Stimulated activated CD4-positive, alpha-beta T cell treated with anti-CD3 and anti-CD28 coated beads, Interleukin-15, amount 100 ng/mL, for 48 hours (primary cell): ENCODE data around the gene GRAMD1C.
"Not testable (repeated sequence)": the region's sequence is repeated elsewhere in the genome, so short reads cannot be mapped to it uniquely, and the experiment has no call there.

Experiments used
- DNase-seq, 2 donors: peaks; one replicate each; pipeline ENCODE4 v3.0.0-alpha.2; 2020; ENCODE audit warnings: low read depth in 2 of 2

Gene GRAMD1C

GRCh38 chr3:113838631-113839209 is at the start of gene GRAMD1C:
TSS of gene GRAMD1C (plus strand) at chr3:113838788. CDS start at chr3:113838910, 122 bp downstream.
- peak; percentile 69 to 80 for DNase-seq

GRCh38 chr3:113791381-113791780 is 47.2 kb upstream of the GRAMD1C start:
- no peak for DNase-seq

DNA sequence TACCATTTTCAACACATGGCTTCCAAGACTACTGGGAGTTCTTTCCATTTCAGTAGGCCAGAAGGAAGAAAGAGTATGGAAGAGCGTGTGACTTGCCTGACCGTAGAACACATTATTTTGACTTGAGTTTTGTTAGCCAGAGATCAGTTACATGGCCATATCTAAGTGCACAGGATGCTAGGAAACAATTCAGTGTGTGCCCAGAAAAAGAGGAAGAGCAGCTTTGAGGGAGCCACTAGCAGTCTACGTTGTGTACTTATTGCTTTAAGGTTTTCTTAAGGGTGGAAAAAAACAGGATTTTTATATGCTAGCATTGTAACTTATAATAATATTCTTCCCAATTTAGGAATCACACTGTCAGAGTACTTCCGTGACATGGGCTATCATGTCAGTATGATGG is 44.1 kb upstream of the GRAMD1C start:
- DNase-seq = no peak

- no peak for DNase-seq
These were observed 42.9 kb upstream of the GRAMD1C start for GRCh38 chr3:113795693-113796092.

DNA sequence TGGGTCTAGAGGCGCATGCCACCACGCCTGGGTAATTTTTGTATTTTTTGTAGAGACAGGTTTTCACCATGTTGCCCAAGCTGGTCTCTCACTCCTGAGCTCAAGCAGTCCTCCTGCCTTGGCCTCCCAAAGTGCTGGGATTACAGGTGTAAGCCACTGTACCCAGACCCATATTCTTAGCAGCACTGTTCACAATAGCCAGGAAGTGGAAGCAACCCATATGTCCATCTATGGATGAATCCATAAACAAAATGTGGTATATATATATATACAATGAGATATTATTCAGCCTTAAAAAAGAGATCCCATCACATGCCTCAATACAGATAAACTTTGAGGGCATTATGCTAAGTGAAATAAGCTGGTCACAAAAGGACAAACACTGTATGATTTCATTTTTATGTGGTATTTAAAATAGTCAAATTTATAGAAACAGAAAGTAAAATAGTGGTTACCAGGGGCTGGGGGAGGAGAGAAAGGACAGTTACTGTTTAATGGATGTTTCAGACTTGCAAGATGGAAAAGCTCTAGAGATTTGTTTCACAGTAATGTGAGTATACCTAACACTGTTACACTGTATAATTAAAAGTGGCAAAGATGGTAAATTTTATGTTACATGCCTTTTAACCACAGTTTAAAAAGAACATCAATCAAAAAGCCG is 35.7 kb upstream of the GRAMD1C start:
- DNase-seq = no peak

DNA sequence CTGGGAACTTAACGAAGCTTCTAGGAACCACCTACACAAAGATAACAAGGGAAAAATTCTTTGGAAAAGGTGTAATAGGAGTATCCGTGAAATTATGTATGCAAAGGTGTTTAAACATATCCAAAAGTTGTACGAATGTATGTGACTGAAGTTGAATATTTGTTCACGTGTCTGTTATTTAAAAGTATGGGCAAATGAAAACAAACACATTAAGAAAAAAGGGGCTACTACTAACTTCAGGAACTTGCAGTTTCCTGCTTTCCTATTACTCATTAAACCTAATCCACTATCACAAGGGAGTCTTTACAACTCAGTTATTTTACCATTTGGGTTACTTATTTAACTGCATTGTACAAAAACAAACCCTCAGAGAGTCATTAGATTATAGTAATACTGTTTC is 33.9 kb upstream of the GRAMD1C start:
- no peak for DNase-seq

- DNase-seq = no peak
These were observed 33.3 kb upstream of the GRAMD1C start for GRCh38 chr3:113805249-113805648.

DNA sequence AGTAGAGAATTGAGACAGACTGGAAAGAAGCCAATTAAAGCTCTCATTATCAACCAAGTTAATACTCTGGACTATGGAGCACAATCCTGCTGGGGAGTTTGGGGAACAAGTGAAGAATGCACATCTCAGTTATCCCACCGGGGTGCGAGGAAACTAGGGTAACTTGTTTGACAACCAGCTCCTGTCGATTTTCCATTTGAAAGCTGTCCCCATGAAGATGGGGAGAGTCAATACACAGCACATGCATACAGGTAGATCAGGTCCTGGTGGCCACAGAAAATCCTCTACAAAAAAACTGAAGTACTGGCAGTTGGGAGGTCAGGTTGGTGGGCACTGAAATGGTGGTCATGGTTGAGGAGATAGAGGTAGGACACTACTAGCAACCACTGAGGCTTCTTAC is 25.7 kb upstream of the GRAMD1C start:
- DNase-seq = no peak

DNA sequence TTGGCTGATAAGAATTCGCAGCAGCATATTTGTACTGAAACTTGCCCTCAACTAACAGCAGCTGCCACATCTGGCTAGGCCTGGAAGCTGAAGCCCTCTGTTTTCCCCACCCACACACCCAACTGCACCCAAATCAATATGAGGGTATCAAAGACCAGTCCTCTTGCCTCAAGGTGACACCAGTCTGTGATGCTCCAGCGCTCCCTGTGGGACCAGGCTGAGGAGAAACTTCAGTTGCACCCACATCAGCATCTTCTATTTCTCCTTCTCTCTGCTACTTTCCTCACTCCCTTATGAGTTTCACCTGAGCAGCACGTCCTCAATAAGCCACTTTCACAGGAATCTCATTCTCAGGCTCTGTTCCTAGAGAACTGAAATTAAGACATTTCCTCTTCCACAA is 18.7 kb upstream of the GRAMD1C start:
- no peak for DNase-seq

DNA sequence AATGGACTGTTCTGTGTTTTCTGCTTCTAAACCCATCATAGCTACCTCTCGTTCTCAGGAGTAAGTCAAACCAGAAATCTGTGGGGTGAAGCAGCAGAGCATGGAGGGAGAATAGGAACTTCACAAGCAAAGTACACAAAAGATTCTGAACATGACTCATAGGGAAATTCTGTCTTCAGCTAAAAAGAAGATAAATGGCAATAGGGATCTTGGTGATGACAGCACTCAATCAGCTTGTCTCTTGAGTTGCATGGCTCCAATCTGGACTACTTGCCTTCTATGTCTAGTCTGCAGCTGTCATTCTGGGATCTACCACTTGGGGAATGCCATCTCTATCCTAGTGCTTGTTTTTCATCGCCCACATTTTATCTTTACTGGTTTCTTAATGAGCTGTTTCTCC is 13.5 kb upstream of the GRAMD1C start:
- no peak for DNase-seq

DNA sequence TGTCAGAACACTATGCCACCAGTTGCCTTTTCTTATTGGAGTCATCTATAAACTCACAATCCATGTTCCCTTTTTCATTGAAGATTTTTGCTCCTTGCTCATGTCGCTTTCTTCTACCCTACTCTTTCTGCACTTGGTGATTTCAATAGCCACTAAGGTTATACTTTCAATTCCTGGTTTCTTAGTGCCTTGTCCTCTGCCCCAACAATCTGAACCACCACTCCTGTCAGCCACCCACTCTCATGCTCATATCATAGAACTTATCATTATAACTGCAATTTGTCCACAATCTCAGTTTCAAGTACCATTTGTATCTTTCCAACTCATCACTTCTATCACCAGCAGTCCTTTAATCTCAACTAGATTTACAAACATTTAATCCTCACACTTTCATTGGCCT is 10.0 kb upstream of the GRAMD1C start:
- DNase-seq = no peak

GRCh38 chr3:113829576-113830354 is 8.8 kb upstream of the GRAMD1C start:
- DNase-seq = no peak

- no peak for DNase-seq
These were observed 7.6 kb upstream of the GRAMD1C start for GRCh38 chr3:113831103-113831355.

DNA sequence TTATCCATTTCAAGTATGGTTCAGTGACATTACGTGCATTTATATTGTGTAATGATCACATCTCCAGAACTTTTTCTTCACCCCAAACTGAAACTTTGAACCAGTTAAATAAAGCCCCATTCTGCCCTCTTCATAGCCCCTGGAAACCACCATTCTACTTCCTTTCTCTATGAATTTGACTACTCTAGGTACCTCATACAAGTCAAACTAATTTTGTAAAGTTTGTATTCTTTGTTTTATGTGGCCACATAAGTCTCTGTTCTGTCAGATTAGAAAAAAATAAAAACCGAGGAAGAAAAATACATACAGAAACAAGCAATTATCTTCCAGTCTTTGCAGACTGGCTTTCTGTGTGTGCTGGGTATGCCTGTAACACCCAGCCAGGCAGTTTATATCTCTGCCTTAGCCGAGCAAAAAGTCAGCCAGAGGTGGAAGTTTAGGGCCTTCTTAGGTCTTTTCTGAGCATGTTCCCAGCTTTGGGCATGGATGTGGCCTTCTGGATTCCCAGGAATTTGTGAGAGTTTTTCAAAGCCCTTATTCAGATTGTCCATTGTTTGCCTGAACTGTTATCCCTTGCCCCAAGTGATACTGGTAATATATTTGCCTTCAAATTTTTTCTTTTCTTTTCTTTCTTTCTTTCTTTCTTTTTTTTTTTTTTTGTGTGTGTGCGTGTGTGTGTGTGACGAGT is 6.0 kb upstream of the GRAMD1C start:
- no peak for DNase-seq

DNA sequence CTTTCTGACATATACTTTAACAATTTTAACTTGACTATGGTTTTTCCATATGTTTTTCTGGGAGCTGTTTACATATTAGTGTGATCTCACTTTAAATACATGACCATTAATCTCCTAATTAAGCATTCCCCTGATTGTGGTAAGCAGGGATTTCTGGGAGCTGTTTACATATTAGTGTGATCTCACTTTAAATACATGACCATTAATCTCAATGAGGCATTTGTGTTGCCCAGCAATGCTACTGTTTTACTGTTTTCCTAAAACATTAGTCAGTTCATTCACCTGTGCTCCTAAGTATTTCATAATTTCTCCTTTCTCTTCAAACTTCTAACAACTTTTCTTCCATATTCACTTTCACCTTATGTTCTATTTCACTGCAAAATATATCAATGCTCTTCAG is 3.6 kb upstream of the GRAMD1C start:
- no peak for DNase-seq

DNA sequence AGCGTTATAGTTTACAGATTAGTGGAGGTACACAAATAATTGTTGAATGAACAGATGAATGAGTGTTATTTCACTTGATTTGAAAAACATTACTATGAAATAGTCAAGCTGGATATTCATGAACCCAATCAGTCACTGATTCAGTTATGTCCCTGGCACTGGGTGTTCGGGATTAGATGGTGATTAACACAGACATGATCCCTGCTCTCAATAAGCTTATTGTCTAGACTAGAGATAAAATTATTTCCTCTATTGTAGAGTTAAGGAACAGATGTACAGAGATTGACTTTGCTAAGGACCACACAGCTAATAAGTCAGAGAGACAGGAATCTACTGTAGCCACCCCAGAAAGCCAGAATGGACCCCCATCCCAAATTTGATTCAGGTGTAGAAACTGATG is 963 bp downstream of the GRAMD1C start:
- no peak for DNase-seq

GRCh38 chr3:113844622-113845222 is 6.1 kb downstream of the GRAMD1C start:
- no peak for DNase-seq

GRCh38 chr3:113847247-113847646 is 8.7 kb downstream of the GRAMD1C start:
- DNase-seq = no peak

GRCh38 chr3:113847664-113848461 is 9.3 kb downstream of the GRAMD1C start:
- DNase-seq = no peak

GRCh38 chr3:113849071-113849470 is 10.5 kb downstream of the GRAMD1C start:
- DNase-seq = not testable (repeated sequence)

GRCh38 chr3:113849841-113850240 is 11.3 kb downstream of the GRAMD1C start:
- not testable (repeated sequence) for DNase-seq
